Transverse colon (tissue), 3 donors: ENCODE data around the gene ARSD.

Source experiments
- POLR2A ChIP-seq: fragments of 450-650 bp; IDR thresholded peaks from one replicate; pipeline ENCODE4 v1.6.1; 2016; ENCODE audit warnings: antibody characterized with exemption, mild to moderate bottlenecking, moderate library complexity
- TF ChIP-seq, protein P1 (sequence below), 5 experiments: fragments of 200-600 bp in 3 of 5; fragments of 450-650 bp in 2 of 5; sonication (generic) in 3 of 5; IDR thresholded peaks; 1 replicate in 2 of 5; 2 replicates in 3 of 5; pipeline ENCODE4 v1.5.1; 2016 to 2017; ENCODE audit warnings: antibody characterized with exemption in 5 of 5, inconsistent platforms in 3 of 5, mild to moderate bottlenecking in 2 of 5, moderate library complexity in 1 of 5

DNA sequence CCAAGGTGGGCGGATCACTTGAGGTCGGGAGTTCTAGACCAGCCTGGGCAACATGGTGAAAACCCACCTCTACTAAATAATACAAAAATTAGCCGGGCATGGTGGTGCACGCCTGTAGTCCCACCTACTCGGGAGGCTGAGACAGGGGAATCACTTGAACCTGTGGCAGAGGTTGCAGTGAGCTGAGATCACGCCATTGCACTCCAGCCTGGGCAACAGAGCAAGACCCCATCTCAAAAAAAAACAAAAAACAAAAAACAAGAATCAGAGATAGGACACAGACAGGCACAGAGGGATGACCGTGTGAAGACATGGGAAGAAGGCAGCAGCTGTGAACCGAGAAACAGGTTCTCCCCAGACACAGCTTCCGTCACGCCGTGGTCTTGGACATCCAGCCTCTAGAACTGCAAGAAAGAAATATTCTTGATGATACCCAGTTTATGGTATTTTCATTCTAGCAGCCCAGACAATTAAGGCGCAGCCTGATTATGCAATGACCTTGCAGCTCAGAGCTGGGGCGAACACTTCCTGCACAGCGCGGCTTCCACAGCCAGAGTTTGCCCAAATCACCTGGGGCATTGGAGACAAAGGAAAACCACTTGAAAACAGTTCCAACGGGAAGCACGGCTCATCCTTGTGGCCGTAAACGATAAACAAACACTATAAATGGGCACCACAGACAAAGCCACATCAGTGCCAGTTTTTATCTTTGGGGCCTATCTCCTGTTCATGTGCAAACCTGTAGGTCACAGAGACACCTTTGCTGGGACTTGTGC lies 4.2 kb upstream of the ARSD start:
- TF ChIP-seq, protein P1, sequence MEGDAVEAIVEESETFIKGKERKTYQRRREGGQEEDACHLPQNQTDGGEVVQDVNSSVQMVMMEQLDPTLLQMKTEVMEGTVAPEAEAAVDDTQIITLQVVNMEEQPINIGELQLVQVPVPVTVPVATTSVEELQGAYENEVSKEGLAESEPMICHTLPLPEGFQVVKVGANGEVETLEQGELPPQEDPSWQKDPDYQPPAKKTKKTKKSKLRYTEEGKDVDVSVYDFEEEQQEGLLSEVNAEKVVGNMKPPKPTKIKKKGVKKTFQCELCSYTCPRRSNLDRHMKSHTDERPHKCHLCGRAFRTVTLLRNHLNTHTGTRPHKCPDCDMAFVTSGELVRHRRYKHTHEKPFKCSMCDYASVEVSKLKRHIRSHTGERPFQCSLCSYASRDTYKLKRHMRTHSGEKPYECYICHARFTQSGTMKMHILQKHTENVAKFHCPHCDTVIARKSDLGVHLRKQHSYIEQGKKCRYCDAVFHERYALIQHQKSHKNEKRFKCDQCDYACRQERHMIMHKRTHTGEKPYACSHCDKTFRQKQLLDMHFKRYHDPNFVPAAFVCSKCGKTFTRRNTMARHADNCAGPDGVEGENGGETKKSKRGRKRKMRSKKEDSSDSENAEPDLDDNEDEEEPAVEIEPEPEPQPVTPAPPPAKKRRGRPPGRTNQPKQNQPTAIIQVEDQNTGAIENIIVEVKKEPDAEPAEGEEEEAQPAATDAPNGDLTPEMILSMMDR (IDR thresholded peaks at IDR 0.05) = no peak
- TF ChIP-seq POLR2A = no peak
